Skeletal muscle cell (primary cell): ENCODE data around the gene NAT9.

Experiments
- DNase-seq: peaks from one replicate; pipeline ENCODE4 v3.0.0-alpha.2; 2010; ENCODE audit warnings: low read depth
- H3K4me3 ChIP-seq: 2 replicates; pipeline ENCODE4 v1.5.1; 2011; ENCODE audit warnings: low read depth, mild to moderate bottlenecking, control low read depth, low read length, moderate library complexity

Gene NAT9

GRCh38 chr17:74807441-74807840 is 31.3 kb upstream of the NAT9 start:
- no peak for DNase-seq
- H3K4me3 ChIP-seq, result no peak overlapping the region

- DNase-seq, result no peak
- H3K4me3 ChIP-seq, result no peak overlapping the region
Measured at GRCh38 chr17:74806334-74806733, 30.2 kb upstream of the NAT9 start.

- no peak for DNase-seq
- H3K4me3 ChIP-seq, result no peak overlapping the region
Measured at GRCh38 chr17:74805591-74805991, 29.4 kb upstream of the NAT9 start.

GRCh38 chr17:74804683-74805082 is 28.5 kb upstream of the NAT9 start:
- H3K4me3 ChIP-seq, result no peak overlapping the region
- no peak for DNase-seq

- no peak overlapping the region for H3K4me3 ChIP-seq
- no peak for DNase-seq
Measured at GRCh38 chr17:74803971-74804370, 27.8 kb upstream of the NAT9 start.

- no peak overlapping the region for H3K4me3 ChIP-seq
- DNase-seq, result no peak
Measured at GRCh38 chr17:74803388-74803930, 27.3 kb upstream of the NAT9 start.

GRCh38 chr17:74801896-74802295 is 25.8 kb upstream of the NAT9 start:
- no peak for DNase-seq
- H3K4me3 ChIP-seq, result no peak overlapping the region

- no peak overlapping the region for H3K4me3 ChIP-seq
- no peak for DNase-seq
Measured at GRCh38 chr17:74800531-74800930, 24.4 kb upstream of the NAT9 start.

GRCh38 chr17:74799097-74799496 is 23.0 kb upstream of the NAT9 start:
- H3K4me3 ChIP-seq, result no peak overlapping the region
- DNase-seq, result no peak

- no peak for DNase-seq
- no peak overlapping the region for H3K4me3 ChIP-seq
Measured at GRCh38 chr17:74798239-74798707, 22.1 kb upstream of the NAT9 start.

- no peak for DNase-seq
- H3K4me3 ChIP-seq, result no peak overlapping the region
Measured at GRCh38 chr17:74797824-74798223, 21.7 kb upstream of the NAT9 start.

- no peak overlapping the region for H3K4me3 ChIP-seq
- no peak for DNase-seq
Measured at GRCh38 chr17:74796866-74797265, 20.7 kb upstream of the NAT9 start.

GRCh38 chr17:74796211-74796610 is 20.1 kb upstream of the NAT9 start:
- DNase-seq, result no peak
- no peak overlapping the region for H3K4me3 ChIP-seq

- DNase-seq, result no peak
- H3K4me3 ChIP-seq, result no peak overlapping the region
Measured at GRCh38 chr17:74795327-74796020, 19.3 kb upstream of the NAT9 start.

GRCh38 chr17:74792586-74793105 is 16.5 kb upstream of the NAT9 start:
- no peak for DNase-seq
- H3K4me3 ChIP-seq, result no peak overlapping the region

- no peak overlapping the region for H3K4me3 ChIP-seq
- DNase-seq, result no peak
Measured at GRCh38 chr17:74790161-74791058, 14.3 kb upstream of the NAT9 start.

- no peak overlapping the region for H3K4me3 ChIP-seq
- DNase-seq, result no peak
Measured at GRCh38 chr17:74786431-74787055, 10.4 kb upstream of the NAT9 start.

- no peak for DNase-seq
- H3K4me3 ChIP-seq, result no peak overlapping the region
Measured at GRCh38 chr17:74785981-74786360, 9.8 kb upstream of the NAT9 start.

- no peak overlapping the region for H3K4me3 ChIP-seq
- no peak for DNase-seq
Measured at GRCh38 chr17:74785096-74785980, 9.2 kb upstream of the NAT9 start.
